RCC 7860 (cell line): Measurements from ENCODE around the gene VCY.
"Not testable (repeated sequence)": the region's sequence is repeated elsewhere in the genome, so short reads cannot be mapped to it uniquely, and the experiment has no call there.

ENCODE experiments used
- DNase-seq: peaks from one replicate; pipeline ENCODE4 v3.0.0-alpha.2; 2015; ENCODE audit warnings: low spot score
- FAIRE-seq: peaks from 2 replicates; lab custom pipeline; 2012; peaks lifted over from hg19 to GRCh38; lab: Jason Lieb, UNC

The VCY gene

GRCh38 chrY:13986373-13986772, at the start of gene VCY:
Gene VCY, minus strand, starts transcription at chrY:13986473. Its CDS starts 33 bp downstream, at chrY:13986440.
- not testable (repeated sequence) for FAIRE-seq, DNase-seq

- DNase-seq, FAIRE-seq: not testable (repeated sequence)
Measured at GRCh38 chrY:14030395-14030794, 44.1 kb upstream of the VCY start.

- FAIRE-seq, DNase-seq: not testable (repeated sequence)
Measured at GRCh38 chrY:14011916-14012315, 25.6 kb upstream of the VCY start.

- FAIRE-seq, DNase-seq: not testable (repeated sequence)
Measured at GRCh38 chrY:13942406-13942805, 43.9 kb downstream of the VCY start.
